Non-pigmented ciliary epithelial cell (primary cell): ENCODE results near the gene TERC.
"Not testable (repeated sequence)": the region's sequence is repeated elsewhere in the genome, so short reads cannot be mapped to it uniquely, and the experiment has no call there.

Experiments
- DNase-seq: peaks from one replicate; pipeline ENCODE4 v3.0.0-alpha.2; 2010; ENCODE audit warnings: low read depth

Gene TERC

DNA sequence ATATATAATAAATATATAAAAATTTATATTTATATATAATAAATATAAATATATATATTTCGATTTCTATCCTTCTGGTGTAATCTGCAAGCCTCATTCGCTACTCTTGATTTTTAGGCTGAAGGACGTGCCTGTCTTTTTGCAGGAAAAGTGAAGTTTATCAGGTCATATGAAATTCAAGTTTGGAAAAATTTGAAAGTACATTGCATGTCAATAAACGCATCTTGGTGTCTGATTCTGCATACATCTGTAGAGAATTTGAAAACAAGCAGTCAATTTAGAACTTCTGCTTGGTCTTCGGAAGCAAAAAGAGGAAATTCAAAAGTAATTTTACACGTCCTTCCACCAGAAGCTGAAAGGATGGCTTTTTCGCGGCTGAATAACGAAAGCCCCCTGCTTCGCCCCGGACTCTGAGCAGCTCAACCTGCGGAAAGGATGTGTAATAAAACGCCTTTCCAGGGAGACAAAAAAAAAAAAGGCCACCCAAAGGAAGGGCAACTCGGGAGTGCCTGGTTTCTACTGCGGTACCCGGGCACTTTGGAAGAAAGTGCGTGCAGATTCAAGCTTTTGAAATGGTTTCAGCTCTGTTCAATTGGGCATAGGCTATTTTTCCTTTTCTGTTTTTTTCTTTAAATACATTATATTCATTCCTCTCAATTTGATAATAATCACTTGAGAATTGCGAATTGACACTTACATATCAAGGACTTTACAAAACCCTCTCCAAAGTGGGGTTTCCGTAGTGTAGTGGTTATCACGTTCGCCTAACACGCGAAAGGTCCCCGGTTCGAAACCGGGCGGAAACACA is 6.8 kb upstream of the TERC start:
- no peak for DNase-seq

DNA sequence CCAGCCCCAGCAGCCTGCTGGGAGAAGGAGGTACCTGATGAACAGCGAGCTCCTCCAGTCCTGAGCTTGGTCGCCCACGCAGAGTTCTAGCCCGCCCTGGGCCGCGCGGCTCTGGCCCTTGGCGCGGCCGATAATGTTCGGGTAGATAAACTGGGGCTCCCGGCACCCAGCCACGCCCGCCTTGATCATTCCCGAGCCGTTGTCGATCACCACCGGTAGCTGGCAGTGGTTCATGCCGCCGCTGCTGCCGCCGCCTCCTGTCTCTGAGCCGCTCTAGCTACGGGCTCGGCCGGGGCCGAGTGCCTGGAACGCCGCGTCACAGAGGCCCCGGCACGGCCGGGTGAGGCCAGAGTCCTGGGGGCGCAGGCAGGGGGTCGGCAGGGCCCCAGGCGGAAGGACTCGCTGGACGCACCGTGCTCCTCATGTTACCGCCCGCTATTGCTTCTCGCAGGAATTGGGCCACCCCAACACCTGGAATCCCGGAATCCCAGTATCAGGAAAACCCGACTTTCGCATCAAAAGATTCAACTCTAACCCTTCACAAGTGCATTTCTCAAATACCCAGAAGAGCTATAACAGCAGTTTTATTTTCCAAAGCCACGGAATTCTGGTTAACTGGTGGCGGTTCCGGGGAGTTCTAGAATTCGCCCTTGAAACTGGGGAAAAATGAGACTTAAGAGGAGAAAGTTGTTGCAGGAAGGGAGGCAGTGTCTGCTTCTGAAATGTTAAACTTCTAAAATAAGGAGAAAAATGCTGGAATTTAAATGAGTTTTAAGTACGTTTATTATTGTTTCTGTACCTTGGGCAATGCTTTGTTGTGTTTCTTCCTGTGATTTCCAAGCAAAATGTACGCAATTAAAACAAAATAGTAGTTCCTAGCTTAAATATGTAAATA is 4.7 kb upstream of the TERC start, which contains the start of gene ACTRT3:
Gene ACTRT3, minus strand, starts transcription at position 275 of the 895 bp plus-strand sequence. Its CDS starts 41 bp downstream, at position 234.
- DNase-seq: no peak

DNA sequence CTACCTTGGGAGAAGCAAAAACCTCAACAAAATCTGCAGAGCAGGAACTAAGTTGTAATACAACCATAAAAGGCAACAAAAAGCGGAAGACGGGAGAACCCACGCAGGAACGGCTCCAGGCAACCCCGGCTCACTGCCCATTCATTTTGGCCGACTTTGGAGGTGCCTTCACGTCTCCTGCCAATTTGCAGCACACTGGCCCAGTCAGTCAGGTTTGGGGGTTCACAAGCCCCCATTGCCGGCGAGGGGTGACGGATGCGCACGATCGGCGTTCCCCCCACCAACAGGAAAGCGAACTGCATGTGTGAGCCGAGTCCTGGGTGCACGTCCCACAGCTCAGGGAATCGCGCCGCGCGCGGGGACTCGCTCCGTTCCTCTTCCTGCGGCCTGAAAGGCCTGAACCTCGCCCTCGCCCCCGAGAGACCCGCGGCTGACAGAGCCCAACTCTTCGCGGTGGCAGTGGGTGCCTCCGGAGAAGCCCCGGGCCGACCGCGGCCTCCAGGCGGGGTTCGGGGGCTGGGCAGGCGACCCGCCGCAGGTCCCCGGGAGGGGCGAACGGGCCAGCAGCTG is 463 bp downstream of the TERC start:
- DNase-seq: no peak

DNA sequence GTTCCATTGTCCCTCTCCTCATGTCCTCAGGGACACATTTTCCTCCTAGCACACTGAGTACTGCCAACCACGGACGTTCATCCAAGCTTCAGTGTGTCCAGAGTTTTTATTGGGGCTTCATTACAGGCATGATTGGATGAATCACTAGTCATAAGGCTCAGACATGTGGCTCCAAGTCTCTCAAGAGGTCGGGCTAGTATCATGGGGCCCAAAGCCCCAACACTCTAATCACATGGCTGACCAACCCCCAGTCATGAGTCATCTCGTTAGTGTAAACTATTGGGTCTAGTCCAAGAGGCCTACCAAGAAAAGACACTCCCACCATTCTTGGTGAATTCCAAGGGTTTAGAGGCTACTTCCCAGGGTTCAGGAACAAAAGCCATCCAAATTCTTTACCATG is 4.4 kb downstream of the TERC start:
- DNase-seq: no peak

DNA sequence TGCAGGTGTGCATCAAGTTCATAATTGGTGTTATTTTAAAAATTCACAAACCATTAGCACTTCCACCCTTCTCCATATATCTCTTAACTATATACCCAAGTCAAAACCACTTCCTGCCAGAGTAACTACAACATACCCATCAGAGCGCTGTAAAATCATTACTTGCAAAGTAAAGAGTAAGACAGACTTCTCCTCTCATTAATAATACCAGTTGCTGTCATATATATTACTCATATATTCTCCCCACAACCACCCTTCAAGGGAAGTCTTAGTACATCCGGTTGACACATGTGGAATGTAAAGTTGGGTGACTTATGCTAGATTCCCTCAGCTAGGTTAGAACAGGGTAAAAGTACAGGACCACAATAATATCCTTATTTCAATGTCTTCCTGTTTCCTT is 5.6 kb downstream of the TERC start:
- DNase-seq: no peak

DNA sequence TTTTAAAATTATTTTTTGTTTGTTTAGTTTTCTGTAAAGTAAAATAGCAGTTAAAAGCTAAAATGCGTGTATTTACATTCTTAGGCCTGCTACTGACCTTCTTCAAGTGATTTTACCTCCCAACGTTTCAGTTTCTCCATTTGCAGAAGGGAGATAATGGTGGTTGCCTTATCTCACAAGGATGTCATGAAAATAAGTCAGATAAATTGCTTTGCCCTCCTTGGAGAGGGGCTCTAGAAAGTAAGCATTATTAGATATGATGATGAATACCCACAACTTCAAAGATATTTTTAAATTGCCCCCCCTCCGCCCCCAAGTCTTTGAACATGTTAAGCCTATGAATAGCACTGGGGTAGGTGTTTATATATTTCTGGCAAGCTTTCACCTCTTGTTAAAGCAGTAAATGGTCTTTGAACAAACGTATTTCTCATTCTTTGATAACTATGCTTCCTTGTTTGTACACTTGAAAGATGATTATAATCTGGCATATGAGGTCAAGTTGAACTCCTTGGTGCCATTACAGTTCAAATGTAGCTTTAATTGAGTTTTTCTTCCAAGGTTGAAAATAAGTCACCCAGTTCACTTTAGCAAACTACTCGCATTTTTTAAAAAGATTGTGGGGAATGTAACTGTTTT is 6.4 kb downstream of the TERC start:
- DNase-seq: no peak

DNA sequence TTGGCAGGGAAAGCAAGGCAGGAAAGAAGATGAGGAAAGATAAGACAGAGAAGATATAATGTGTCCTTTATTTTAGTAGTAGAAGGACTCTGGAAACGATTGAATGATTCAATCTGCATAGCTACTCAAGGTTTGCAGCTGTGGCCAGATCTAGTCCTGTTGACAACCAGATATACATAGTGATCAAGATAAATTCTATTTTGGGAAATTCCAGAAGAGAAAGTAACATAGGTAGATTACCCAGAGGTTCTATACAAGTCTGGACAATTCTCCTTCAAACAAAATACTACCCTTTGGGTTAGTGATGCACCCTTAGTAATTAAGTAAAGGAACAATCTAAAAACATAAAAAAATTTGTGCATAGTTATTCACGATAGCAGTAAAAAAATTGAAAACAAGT is 9.4 kb downstream of the TERC start:
- no peak for DNase-seq

DNA sequence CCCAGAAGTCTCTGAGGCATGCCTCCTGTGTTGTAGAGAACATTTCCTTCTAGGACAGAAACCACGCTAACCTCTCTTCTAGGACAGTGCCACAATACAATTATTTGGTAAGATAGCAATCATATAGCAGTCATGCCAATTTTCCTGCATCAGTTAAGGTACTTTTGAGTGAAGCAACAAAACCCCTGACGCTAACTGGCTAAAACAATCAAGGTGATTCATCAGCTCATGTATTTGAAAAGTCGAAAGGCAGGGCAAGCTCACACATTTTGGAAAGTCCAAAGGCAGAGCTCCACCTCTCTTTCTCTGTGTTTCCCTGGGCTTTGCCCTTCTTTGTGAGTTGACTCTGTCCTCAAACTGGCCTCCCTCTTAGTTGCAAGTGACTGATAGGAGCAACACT is 10.1 kb downstream of the TERC start:
- no peak for DNase-seq

DNA sequence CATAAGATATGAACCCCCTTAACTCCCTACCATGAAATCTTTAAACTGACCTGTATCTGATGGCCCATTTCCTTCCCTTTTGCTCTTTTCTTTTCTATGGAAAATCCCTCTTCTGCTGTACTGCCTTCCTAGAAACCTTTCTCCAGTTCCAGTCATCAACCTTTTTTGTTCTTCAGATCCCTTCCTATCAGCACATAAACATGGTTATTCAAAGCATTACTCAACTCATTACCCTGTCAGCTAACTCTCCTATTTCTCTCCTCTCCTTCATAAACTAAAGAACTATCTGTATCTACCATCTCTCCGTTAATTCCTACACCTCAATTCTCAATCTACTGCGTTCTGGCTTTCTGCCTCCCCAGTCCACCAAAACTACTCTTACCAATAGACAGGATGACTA is 13.0 kb downstream of the TERC start:
- DNase-seq: no peak

DNA sequence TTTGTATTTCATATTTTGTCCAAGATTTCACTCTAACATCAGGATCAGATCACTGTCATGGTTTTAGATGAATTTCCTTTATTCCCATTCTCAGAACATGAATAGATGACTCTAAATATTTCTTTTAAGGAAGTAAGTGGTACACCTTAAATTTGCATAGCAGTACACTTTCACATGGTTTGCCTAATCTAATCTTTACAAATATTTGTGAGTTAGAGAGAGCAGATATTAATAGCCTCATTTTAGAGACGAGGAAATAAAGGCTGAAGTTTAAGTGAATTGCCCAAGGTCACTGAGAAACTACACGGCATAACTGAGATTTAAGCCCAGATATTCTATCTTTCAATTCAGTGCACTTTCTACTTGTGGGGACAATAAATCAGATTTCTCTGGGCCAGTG is 14.2 kb downstream of the TERC start:
- no peak for DNase-seq

DNA sequence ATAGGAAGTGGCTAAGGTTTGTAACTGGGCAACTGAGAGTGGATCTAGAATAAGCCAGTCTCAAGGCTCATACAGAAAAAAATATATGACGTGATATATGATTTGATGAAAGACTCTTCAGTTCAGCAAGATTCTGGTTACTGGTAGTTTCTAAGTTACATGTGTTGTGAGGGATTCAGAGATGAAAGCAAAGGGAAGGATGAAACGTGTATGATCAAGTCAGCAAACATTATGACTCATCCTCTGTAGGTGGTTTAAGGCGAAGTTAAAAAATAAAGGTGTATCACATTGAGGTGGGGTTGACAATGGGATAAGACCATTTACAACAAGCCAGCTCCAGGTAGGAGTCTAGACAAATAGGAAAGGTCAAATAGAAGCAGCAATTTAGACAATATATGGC is 16.2 kb downstream of the TERC start:
- no peak for DNase-seq

DNA sequence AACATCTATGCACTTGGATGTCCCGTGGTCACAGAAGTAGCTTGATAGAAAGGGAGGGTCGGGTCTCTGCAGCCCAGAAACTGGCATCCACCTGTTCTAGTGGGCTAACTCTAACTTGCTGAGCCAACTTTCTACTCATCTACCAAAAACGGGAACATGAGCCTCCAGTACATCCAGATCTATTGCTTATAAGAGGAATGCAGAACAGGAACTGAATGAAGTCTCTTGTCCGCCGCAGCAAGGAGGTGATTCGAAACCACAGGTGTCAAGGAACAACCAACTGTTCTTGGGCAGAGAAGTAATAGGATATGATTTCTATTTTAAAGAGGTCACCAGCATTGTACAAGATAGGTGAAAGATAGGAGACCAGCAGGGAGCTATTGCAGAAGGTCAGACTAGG is 17.9 kb downstream of the TERC start:
- DNase-seq: no peak

DNA sequence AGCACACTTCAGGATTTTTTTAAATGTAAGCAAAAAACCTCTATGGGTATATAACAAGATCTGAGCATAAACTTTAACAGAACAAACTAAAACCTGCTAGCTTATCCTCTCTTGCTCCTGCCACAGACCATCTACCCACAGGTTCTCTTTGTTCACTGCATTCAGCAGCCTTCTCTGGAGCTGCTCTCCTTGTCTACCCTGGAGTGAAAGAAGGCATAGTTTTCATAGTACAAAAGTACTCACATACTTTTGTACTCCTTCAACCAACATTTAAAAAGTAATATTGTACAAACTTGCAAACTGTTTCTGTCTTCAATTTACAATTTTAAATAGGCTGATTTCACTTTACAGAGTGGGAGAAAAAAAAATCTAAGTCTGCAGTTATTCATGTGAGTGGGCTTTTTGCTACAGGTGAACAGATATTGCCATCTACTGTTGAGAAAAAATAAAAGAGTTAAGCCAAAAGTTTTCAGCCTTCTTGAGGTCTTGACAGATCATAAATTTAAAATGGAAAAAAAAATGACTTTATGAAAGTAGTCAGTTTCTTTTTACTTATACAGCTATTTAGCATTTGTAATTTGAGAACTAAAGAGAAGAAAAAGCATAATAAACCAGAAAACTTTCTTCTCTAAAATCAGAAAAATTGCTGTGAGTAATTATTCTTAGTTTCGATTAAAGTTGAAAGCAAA is 20.4 kb downstream of the TERC start:
- no peak for DNase-seq

DNA sequence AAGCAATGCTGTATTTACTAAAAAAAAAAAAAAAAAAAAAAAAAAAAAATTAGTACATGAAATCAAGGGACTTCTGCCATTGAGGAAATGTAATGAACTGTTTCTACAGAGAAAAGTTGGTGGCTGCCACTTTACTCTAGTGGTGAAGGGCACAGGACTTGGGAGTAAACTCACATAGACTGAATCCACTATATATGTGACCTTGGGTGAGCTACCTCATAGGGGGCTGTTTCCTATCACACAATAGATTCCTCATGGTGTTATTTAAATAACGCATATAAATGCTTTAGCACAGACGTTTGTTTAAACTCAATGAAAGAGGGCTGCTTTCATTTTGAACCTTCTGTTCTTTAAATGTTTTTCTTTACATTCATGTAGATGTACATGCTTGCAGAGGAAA is 25.8 kb downstream of the TERC start:
- no peak for DNase-seq

DNA sequence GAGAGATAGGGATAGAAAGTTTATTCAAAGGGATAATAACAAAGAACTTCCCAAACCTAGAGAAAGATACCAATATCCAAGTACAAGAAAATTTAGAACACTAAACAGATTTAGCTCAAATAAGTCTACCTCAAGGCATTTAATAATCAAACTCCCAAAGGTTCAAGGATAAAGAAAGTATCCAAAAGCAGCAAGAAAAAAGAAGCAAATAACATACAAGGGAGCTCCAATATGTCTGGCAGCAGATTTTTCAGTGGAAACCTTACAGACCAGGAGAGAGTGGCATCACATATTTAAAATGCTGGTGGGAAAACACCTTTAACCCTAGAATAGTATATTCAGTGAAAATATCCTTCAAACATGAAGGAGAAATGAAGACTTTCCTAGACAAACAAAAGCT is 33.0 kb downstream of the TERC start:
- not testable (repeated sequence) for DNase-seq

DNA sequence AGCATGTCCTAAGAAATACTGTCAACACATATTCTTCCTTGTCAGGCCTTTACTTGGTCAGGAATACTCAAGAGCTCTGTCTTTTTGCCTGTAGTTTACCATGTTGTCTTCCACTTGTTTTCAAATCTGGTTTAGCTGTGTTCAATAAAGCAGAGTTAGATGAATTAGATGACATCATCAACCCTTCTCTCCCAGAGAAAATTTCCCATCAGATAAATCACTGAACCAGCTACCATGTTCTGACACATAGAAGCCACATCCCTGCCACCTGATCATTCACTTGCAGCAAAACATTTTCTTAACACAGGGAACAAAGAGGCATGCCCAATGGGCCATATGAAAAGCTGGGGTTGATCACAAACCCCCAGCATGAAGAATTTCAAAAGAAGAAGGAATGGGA is 42.1 kb downstream of the TERC start:
- no peak for DNase-seq

DNA sequence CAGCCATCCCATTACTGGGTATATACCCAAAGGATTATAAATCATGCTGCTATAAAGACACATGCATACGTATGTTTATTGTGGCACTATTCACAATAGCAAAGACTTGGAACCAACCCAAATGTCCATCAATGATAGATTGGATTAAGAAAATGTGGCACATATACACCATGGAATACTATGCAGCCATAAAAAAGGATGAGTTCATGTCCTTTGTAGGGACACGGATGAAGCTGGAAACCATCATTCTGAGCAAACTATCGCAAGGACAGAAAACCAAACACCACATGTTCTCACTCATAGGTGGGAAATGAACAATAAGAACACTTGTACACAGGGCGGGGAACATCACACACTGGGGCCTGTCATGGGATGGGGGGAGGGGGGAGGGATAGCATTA is 46.4 kb downstream of the TERC start:
- not testable (repeated sequence) for DNase-seq
